Right ventricle myocardium inferior (tissue), 1 donor: Measurements from ENCODE around the gene RPS27L. TPM values are rescaled to one million over a fixed set of nuclear protein-coding genes. Genes with fewer than 3 reads are reported as not detected.

ENCODE experiments used
- ATAC-seq: fragments of 200-7000 bp; cut with Tn5 transposase; one replicate; pipeline ENCODE4 v1.9.1; 2020; ENCODE audit warnings: mild to moderate bottlenecking, moderate library complexity
- DNase-seq: peaks from one replicate; pipeline ENCODE4 v3.0.0; 2021; ENCODE audit errors: missing footprints
- intact Hi-C: fragments of 100-400 bp; cut with DNase I; formaldehyde crosslinking; loops from one replicate; pipeline ENCODE4 v1.11.0; 2022
- total RNA-seq: library from RNA; stranded (reverse); fragmentation: NEBNext Ultra II Directional; extraction: Animal tissue kit (Norgen Biotek cat#: 25700); gene quantifications from one replicate; pipeline ENCODE4 v1.2.1, GENCODE V29; 2021
- donor health status: DM: no; HTN: yes; CAD: no; lungs with severe emphysema.

RPS27L gene
- total RNA-seq, 1 donor from 2014 or later = 193 TPM

DNA sequence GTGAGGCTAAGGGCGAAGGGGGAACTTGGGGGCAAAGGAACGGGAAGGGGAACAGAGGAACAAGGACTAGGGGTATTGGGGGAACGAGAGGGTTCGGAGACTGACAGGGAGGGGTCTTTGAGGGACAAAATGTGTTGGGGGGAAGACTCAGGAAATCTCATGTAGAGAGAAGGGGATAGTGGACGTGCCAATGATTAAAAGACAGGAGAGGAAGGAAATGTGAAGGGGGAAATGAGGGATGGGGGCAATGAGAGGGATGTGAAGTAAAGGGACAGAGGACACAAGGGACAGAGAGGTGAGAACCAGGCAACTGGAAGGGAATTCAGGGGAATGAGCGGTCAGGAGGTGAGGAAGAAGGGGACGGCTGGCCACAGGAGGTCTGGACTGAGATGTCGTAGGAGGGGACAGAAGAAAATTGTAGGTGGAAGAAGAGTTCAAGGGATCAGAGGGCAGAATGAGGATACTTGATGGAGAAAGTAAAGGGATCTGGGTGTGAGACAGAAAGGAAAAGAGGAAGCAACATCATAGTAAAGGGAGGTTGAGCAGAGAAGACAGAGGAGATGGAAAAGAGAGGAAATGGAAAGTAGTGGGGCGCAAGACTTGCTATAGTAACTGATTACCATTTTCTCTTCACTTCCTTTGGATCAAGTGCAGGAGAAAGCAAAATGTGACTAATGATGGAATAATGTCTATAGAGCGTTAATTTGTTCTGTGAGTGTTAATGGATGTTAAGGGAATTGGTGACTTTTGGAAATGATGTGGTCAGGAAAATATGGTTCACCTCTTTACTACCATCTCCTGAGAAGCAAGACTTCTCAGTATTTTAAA lies 32.9 kb upstream of the RPS27L start:
- DNase-seq = no peak
- no peak for ATAC-seq
- intact Hi-C loops = loop anchor here (2.0 to 5.0 kb wide), 3 partner anchors 33 to 87 kb away; partner anchors contain the start of genes APH1B and RPS27L

DNA sequence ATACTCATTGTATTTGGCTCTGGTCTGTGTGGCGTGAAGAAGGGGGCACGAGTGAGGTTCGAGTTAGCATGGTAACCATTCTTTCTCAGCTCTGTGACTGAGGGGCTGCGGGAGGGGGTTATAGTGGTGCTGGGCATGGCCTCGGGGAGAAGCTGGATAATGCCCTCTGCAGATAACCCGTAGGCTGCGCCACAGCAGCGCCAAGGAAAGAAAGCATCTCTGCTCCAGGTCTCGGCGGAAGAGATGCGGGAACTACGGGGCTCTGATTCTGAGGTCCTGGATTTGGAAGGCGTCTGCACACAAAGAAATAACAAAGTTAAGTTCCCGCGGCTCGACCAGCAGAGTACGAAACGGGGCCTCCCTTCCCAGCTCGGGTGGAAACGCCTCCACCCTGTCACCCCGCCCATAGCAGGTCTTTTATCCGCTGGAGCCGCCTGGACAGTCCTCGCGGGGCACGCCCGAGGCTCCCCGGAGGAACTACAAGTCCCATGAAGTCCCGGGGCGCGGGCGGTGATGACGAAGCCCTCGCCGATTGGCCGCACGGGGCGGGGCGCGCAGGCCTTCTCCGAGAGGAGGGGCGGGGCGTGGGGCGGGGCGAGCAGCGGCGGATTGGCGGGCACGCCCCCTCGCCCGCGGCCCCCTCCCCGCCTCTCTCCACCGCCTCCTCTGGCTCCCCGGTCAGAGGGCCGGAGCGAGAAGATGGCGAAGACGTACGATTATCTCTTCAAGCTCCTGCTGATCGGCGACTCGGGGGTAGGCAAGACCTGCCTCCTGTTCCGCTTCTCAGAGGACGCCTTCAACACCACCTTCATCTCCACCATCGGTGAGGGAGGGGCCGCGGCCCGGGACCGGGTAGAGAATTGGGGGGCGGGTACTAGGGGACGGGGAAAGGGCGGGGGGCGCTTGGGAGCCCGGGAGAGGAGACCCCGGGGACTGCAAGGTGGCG lies 31.9 kb upstream of the RPS27L start, which contains the start of gene RAB8B:
TSS of gene RAB8B (plus strand) at position 681 of the 946 bp plus-strand sequence. CDS start at position 700, 19 bp downstream.
- peak; percentile 99 for ATAC-seq
- intact Hi-C loops = loop anchor here (2.0 kb wide), 2 partner anchors 32 to 88 kb away; partner anchors contain the start of genes APH1B and RPS27L
- DNase-seq = peak; percentile 100

DNA sequence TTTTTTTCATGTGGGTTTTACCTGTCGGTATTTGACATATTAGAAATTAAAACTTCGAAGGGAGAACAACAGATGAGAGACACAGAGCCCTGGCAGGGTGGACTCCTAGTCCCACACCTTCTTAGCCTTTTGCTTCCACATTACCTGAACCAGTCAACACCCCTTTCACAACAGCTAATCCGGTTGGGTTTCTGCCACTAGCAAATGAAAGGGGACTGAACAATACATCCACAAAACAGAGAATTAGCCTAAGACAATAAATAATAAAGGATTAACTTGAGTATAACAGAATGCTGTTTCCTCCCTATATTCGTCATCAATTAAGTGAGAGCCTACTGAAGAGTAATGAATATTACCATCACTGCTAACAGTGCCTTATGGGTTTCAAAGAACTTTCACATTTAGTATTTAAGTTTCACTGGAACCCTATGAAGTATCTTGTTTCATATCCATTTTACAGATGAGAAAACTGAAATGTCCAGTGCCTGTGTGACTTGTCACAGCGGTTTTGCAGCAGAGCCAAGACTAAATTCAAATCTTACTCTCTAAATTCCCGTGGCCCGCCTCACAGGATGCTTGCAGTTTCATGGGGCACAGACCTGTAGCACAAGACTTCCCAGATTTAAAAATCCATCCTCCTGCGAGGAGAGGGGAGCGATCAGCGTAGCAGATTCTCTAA lies 31.1 kb upstream of the RPS27L start:
- DNase-seq (no peak), ATAC-seq (no peak)
- intact Hi-C loops = loop anchor here (2.0 kb wide), 2 partner anchors 32 to 88 kb away; partner anchors contain the start of genes APH1B and RPS27L

DNA sequence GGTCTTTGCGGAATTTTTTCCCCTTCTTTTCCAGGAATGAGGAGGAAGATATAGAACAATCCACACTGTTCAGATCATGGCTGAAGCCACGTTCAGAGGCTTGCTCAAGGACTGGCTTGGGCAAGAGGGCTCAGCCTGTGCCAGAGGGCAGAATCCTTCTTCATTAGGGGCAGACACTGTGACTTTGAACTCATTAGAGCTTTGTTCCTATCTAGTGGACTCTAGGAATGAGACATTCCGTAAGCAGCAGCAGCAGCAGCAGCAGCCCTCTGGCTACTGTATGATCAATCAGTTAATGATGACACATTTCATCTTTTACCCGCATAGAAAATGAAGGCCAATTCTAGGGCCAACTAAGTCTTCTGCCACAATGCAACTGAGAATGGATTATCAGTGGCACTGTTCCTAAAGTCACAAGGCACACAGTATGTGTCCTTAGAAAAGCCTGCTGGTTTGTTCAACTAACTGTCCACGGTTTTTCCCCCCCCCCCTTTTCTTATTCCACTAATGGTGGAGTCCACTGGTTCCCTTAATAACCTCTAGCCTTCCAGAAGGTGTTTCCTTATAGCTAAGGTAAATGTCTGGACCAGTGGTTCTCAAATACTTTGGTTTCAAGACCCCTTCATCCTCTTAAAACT lies 30.4 kb upstream of the RPS27L start:
- DNase-seq = no peak

DNA sequence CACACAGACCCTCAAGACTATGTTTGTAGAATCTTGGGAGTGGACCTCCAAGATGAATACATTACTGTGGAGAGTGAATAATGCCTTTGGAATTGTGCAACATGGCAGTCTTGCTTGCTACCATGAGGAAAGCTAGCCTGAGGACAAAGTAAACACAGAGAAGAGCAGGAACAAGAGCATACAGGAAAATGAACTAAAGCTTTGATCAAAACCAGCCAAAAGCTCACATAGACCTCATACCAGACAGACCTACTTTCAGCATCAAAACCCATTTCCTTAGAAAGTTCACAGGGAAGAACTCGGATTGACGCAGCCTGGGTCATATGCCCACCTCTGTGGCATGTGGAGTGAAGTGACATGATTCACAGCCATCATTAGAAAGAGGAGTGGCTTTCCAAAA lies 28.8 kb upstream of the RPS27L start:
- DNase-seq (no peak), ATAC-seq (no peak)
- intact Hi-C loops = no loop called here

More for the DNA sequence above, 30.4 kb upstream of the RPS27L start:
- intact Hi-C loops = loop anchor here (2.0 kb wide), 2 partner anchors 31 to 89 kb away; partner anchors contain the start of genes APH1B and RPS27L
- ATAC-seq = no peak

DNA sequence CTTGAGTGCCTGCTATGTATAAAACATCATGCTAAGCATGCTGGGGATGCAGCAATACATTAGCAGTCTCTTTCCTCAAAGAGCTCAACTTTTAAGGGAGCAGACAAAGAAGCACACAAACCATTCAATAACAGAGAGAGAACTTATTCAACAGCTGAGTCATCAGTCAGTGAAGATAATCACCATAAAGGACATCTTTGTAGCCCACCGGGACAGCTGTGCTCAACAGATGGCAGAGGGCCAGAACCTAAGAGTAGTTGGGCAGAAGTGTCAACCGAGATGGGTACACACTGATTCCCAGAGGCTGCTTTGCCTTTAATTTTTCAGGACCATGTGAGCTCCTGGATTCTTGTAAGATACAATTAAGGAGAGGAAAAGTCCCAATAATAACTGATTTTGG lies 27.9 kb upstream of the RPS27L start:
- intact Hi-C loops = no loop called here
- ATAC-seq (no peak), DNase-seq (no peak)

DNA sequence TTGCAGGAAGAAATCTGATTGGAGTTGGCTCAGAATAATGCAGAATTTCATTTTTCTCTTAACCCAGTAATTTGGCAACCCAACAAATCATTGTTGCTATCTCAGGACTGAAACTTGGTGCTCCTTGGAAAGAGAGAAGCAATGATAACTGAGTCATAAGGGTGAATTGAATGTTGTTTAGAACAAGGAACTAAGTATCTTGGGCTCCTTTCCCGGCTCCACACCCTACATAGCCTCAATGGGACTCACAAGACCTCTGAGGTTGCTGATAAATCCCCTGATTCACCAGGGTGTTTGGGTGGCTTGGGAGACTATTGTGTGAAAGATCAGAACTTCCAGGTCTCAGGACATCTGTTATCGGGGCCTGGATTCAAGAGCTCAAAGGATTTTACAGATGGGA lies 24.4 kb upstream of the RPS27L start:
- ATAC-seq = no peak
- intact Hi-C loops = no loop called here
- DNase-seq = no peak

DNA sequence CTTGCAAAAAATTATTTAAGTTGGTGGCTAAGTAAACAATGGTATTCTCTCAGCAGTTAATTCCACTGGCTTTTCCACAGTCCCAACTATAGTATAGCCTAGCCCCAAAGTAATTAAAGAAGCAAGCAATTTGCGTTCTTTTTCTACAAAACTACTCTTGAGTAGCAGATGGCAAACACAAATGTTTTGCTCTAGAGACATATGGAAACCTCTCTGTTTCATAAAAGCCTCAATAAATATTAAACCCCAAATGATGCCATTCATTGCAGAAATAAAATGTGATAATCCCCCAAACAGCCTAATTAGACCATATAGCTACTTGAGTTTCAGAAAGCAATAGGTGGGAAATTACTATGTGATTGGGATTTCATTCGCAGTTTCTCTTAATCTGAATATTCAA lies 23.5 kb upstream of the RPS27L start:
- DNase-seq (no peak), ATAC-seq (no peak)
- intact Hi-C loops = no loop called here

DNA sequence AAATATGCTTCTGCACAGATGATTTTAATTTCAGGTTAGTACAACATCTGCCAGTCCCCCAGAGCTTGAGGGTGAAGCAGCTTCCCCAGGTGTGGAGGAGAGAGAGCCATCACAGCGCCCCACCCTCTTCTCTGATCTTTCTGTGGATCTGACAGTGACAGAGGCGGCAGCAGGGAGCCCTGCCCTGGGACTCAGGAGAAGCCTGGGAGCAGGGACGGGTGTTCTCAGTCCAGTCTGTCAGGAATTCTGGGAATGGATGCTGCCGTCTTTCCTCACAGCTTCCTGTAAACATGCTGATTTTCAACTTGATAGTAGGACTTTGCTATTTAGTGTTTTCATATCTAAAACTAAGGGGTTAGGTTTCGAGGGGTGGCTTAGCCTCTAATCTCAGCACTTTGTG lies 20.8 kb upstream of the RPS27L start:
- intact Hi-C loops = no loop called here
- no peak for ATAC-seq
- DNase-seq = no peak

DNA sequence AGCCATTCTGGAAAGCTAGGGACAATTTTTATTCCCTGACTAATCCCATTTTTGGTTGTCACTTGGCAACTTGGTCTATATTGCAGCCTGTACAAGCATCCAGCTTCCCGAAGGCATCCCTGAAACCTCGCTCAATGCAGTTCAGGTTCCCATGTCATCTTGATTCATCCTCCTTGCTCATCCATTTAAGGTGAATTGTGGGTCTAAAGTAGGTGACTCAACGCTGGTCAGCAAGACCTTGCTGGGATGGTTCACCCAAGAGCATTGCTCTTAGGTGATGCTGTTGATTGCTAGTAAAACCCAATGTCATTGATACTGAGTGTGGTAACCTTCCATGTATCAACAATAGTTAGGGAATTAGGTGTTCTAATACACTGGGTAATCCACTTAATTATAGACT lies 19.0 kb upstream of the RPS27L start:
- ATAC-seq (no peak), DNase-seq (no peak)
- intact Hi-C loops = no loop called here

DNA sequence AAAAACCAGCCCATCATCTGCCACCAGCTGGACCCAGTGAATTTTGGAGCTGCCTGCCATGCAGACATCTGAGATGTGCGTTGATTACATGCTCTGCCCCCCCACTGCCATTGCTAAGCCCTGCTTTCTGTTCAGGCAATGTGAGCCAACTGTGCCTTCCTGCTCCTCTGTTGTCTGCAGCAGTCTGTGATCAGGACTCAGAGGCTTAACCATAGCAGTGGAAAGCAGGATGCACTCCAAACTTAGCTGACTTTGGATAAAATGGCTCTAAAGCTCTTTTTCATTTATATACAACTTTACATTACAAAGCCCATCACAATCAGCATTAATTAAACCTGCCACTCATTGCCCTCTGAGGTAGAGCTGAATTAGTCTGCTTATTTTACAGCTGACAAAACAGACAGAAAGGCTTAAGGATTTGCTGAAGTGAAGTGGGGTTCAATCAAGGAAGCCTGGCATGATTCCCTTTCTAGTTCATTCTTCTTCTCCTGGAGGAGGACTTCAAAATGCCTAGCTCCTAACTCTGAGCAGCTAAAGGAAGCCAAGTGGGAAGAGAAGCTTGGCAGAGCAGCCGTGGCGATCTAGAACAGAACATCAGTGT lies 15.7 kb upstream of the RPS27L start:
- intact Hi-C loops = no loop called here
- DNase-seq = no peak
- no peak for ATAC-seq

DNA sequence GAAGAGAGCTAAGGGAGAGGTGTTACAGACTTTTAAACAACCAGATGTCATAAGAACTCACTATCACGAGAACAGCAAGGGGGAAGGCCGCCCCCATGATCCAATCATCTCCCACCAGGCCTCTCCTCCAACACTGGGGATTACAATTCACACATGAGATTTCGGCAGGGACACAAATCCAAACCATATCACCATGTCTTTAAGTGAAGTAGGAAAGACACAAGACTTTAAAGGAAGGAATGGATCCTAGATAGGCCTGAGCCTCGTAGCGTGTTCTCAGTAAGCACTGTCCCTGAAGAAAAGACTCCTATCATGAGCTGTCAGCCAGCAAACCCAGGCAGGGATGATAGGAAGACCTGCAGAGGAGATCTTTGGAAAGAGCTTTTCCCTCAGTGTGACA lies 15.1 kb upstream of the RPS27L start:
- no peak for ATAC-seq
- intact Hi-C loops = no loop called here
- DNase-seq = no peak

DNA sequence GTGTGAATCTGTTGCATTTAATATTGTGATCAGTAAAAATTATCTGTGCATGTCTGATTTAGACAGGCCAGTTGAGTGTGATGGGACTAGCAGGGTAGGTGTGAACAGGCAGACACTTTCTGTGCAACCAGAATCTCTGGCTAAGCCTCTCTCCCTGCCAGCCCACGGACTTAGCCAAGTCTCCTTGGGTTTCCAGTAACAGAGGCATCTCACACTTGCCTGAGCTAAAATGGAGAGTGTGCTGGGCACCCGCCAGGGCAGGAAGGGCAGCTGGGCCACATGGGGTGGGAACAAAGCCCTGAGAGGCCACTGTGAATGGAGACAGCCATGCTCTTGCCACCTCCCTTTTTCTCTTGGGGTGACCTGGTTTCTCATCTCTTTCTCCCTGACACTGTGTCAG lies 12.5 kb upstream of the RPS27L start:
- no peak for ATAC-seq
- intact Hi-C loops = no loop called here
- no peak for DNase-seq

DNA sequence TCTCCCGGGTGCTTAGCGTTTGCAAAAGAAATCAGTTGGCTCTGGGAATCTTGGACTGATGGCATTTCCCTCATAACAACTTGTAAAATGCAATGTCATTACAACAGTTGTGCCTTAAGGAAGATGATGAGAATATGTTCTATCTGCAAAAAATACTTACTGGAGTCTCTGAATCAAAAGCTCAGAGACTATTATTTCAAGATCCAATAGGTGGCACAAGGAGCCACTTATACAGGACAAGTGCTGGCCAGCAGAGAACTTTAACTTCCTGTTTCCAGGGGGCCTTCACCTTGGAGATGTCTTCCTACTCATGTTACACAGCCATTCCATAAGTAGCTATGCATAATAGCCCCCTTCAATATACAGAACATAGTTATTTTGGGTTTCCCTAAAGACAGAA lies 8.9 kb upstream of the RPS27L start:
- intact Hi-C loops = no loop called here
- ATAC-seq (no peak), DNase-seq (no peak)

DNA sequence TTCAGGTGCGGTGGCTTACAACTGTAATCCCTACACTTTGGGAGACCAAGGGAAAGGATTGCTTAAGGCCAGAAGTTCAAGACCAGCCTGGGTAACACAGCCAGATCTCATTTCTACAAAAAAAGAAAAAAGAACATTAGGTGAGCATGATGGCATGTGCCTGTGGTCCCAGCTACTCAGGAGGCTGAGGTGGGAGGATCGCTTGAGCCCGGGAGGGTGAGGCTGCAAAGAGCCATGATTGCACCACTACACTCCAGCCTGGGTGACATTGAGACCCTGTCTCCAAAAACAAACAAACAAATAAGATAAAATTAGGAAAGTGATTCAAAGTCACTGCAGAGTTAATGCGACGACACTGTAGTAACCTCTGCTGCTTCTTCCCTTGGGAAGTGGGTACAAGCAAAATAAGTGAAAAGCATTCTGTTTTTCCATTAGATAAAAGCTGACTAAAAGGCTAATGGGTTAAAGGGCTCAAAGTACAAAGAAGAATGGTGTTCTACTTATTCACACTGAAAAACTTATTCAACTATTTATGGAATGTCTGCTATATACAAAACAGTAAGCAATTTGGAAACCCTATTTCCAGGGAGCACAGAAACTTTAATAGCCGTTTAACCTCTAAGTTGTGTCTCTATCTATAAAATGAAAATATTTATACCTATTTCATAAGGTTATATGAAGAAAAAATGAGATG lies 8.0 kb upstream of the RPS27L start:
- ATAC-seq (no peak), DNase-seq (no peak)
- intact Hi-C loops = no loop called here

DNA sequence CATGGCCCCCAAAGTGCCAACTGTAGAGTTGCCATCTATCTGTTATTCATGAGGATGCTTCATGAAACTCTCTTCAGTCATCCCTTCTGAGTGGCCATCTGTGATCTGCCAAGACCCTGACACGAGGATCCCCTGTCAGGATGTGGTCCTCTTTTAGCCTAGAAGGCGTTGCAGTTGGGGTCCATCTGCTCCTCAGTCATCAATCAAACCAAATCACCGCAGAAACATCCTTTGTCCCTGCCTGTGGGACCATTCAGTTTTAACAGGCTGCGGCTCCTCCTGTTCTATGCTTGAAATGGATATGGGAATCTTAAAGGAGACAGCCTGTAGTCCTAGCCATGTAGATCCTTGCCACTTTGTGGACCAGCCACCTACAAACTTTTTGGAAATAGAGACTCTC lies 5.9 kb upstream of the RPS27L start:
- intact Hi-C loops = no loop called here
- DNase-seq (no peak), ATAC-seq (no peak)

DNA sequence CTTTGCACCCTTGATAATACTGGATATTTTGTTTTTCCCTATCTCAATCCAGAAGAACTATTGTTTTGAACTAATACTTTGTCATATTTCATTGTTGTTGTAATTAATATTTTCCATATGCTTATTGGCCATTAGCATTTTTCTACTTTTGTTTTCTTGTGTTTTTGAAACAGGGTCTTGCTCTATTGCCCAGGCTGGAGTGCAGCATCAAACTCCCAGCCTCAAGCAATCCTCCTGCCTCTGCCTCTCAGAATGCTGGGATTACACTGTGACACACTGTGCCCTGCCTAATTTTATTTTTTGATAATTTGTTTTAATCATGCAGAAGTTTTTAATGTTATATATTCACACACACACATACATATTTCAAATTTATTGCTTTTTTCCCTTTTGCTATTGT lies 3.4 kb upstream of the RPS27L start:
- intact Hi-C loops = no loop called here
- no peak for DNase-seq

More for the DNA sequence above, 3.4 kb upstream of the RPS27L start:
- ATAC-seq = no peak
